Neural crest cell (in vitro differentiated cells): ENCODE results near the gene GPR153. TPM values are rescaled to one million over a fixed set of nuclear protein-coding genes. Genes with fewer than 3 reads are reported as not detected.

ENCODE experiments used
- DNase-seq: peaks from one replicate; pipeline ENCODE4 v3.0.0; 2021; ENCODE audit warnings: low read depth, mixed read lengths, low spot score
- H3K27ac Mint-ChIP-seq: one replicate; pipeline ENCODE4 v1.8.0; 2021; ENCODE audit warnings: mild to moderate bottlenecking, mixed read lengths; ENCODE audit not compliant: unreplicated experiment
- H3K27me3 Mint-ChIP-seq: 2 replicates; pipeline ENCODE4 v1.8.0; 2021; ENCODE audit warnings: low read depth, mild to moderate bottlenecking, mixed read lengths
- H3K36me3 Mint-ChIP-seq: 2 replicates; pipeline ENCODE4 v1.8.0; 2021; ENCODE audit warnings: low read depth, mild to moderate bottlenecking, mixed read lengths
- H3K4me1 Mint-ChIP-seq: 2 replicates; pipeline ENCODE4 v1.8.0; 2021; ENCODE audit warnings: mixed read lengths
- H3K4me3 Mint-ChIP-seq: one replicate; pipeline ENCODE4 v1.8.0; 2021; ENCODE audit warnings: mild to moderate bottlenecking, mixed read lengths
- H3K9me3 Mint-ChIP-seq: 2 replicates; pipeline ENCODE4 v1.8.0; 2021; ENCODE audit warnings: mixed read lengths
- total RNA-seq: library from RNA; stranded (reverse); gene quantifications from 2 replicates; pipeline ENCODE4 v1.2.1, GENCODE V29; 2021
- TF ChIP-seq, protein P1 (sequence below): fragments of 200-600 bp; sonication (generic); conservative IDR thresholded peaks from 2 replicates; pipeline ENCODE4 v1.5.0; 2021; ENCODE audit warnings: antibody characterized with exemption, mild to moderate bottlenecking

Gene GPR153
- total RNA-seq, 1 donor from 2014 or later: 28.1 TPM

DNA sequence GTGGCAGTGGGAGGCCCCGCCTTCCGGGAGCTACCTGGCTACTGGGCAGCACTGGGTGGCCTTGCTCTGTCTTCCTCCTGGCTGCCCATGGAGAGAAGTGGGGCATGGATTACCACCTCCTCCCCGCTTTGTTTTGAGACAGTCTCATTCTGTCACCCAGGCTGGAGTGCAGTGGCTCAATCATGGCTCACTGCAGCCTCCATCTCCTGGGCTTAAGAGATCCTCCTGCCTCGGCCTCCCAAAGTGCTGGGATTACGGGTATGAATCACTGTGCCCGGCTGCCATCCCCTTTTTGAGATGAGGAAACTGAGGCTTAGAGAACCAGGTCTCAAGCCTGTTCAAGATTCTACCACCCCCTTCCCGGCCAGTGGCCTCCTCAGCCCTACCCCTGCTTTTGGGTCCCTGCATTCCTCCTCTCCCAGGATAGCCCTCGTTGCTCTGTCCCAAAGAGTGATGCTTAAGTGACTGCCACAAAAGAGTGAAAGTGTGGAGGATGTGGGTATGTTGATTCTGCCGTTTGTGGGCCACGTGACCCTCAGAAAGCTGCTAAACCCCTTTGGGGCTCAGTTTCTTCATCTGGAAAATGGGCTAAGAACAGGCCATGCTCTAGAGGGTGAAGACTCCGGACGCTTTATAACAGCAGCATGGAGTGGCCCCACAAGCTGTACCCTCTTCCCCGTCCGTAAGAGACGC, 9.1 kb downstream of the GPR153 start:
- no peak overlapping the region for H3K27ac Mint-ChIP-seq
- H3K36me3 Mint-ChIP-seq: no peaks in the 10 kb centered on the region
- peak overlapping the region; percentile 67 for H3K4me3 Mint-ChIP-seq
- DNase-seq: no peak
- peaks cover 11% of the 10 kb centered on the region for H3K4me1 Mint-ChIP-seq
- H3K9me3 Mint-ChIP-seq: no peaks in the 10 kb centered on the region
- TF ChIP-seq, protein P1, sequence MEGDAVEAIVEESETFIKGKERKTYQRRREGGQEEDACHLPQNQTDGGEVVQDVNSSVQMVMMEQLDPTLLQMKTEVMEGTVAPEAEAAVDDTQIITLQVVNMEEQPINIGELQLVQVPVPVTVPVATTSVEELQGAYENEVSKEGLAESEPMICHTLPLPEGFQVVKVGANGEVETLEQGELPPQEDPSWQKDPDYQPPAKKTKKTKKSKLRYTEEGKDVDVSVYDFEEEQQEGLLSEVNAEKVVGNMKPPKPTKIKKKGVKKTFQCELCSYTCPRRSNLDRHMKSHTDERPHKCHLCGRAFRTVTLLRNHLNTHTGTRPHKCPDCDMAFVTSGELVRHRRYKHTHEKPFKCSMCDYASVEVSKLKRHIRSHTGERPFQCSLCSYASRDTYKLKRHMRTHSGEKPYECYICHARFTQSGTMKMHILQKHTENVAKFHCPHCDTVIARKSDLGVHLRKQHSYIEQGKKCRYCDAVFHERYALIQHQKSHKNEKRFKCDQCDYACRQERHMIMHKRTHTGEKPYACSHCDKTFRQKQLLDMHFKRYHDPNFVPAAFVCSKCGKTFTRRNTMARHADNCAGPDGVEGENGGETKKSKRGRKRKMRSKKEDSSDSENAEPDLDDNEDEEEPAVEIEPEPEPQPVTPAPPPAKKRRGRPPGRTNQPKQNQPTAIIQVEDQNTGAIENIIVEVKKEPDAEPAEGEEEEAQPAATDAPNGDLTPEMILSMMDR: no peak
- H3K27me3 Mint-ChIP-seq: peaks cover 45% of the 10 kb centered on the region

DNA sequence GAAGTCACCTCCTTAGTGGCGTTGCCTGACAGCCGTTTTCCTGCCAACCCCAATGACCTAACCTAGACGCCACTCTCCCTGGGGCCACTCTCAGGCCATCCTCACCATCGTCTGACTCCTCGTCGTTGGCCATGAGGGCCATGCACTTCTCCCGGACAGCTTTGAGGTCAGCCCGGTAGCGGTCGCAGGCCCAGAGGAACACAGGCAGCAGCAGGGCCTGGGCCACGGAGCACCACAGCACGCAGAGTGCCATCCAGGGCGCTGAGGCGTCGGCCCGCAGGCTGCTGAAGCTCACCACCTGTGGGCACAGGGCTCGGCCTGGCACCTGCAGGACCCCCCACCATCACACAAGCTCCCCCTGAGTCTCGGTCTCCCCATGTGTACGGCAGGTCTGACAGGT, 9.7 kb downstream of the GPR153 start:
- Mint-ChIP-seq H3K27ac (no peak overlapping the region), H3K4me1 (peaks cover 12% of the 10 kb centered on the region), H3K27me3 (peaks cover 51% of the 10 kb centered on the region), H3K9me3 (no peaks in the 10 kb centered on the region), H3K4me3 (no peak overlapping the region), H3K36me3 (no peaks in the 10 kb centered on the region)
- no peak for DNase-seq
- TF ChIP-seq, protein P1: no peak

DNA sequence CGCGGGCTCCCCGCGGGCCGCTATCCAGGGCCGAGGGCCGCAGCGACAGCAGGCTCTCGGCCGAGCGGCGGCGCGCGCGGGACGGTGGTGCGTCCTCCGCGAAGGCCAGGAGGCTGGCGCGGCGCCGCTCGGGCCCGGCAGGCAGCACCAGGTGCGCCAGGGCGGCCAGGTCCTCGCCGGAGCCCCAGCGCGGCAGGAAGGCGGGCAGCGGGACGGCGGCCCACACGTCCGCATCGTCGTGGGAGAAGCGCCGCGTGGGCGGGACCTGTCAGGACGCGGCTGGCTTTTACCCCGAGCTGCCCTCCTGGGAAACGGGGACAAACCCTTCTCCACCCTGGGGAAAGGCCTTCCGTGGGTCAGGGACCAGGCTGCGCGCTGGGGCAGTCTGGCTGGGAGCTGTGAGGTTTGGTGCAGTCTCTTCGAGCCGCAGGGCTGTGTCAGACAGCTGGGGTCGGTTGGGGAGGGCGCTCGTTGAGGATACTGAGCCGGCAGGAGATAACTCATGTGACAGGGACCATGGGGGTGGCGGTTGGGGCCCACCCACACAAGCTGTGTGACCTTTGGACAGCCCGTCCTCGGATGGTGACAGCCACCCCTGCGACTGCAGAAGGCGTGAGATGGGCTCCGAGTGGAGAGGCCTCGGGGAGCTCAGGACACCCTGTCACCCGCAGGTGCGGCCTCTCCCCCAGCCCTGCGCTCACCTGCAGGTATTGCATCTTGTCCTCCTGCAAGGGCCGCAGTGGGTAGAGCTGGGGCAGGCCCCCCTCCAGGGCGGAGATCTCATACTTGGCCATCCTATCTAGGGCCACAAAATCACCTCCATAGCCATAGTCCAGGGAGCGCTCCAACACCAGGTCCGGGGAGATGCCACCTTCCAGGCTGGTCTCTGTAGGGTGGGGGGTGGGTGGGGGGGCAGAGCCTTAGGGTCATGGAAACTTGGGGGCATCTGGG, 10.9 kb downstream of the GPR153 start:
- Mint-ChIP-seq H3K27ac (no peak overlapping the region), H3K36me3 (no peaks in the 10 kb centered on the region), H3K27me3 (peaks cover 58% of the 10 kb centered on the region), H3K4me1 (peaks cover 15% of the 10 kb centered on the region), H3K9me3 (no peaks in the 10 kb centered on the region), H3K4me3 (peak overlapping the region; percentile 59)
- TF ChIP-seq, protein P1: no peak
- no peak for DNase-seq

DNA sequence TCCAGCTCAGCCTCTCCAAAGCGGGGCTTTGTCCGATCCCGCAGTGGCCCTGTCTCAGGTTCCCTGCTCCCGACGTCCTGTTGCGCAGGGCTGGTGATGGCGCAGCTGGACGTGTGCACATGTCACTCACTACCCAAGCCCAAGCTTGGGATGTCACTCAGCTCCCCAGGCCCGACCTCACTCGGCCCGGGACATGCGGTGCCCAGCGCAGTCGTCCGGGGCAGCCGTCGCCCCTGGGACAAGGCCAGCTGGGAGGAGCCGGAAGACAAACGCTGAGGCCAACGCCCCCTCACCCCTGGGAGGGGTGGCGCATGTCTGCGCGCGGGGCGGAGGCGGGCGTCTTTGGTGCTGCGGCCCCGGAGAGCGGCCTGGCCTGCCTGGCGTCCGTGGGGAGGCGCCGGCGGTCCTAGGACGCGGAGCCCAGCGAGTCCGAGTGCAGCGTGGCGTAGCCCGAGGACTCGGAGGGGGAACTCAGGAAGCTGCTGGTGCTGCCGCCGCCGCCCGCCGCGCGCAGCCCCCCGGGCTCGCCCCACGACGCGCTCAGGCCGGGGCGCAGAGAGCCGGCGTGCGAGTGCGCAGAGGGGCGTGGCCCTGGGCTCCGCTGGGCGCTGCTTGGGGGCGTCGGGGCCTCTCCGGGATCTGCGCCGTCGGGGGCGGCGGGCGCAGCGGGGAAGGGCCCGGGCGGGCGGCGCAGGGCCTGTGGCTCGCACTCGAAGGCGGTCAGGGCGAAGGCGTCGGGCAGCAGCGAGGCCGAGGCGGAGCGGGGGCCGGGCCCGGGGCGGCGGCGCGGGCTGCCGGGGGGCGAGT, 11.8 kb downstream of the GPR153 start:
- no peaks in the 10 kb centered on the region for H3K9me3 Mint-ChIP-seq
- DNase-seq: no peak
- H3K27ac Mint-ChIP-seq: no peak overlapping the region
- H3K4me1 Mint-ChIP-seq: peaks cover 15% of the 10 kb centered on the region
- TF ChIP-seq, protein P1: no peak
- peaks cover 67% of the 10 kb centered on the region for H3K27me3 Mint-ChIP-seq
- H3K4me3 Mint-ChIP-seq: peak overlapping the region; percentile 44
- H3K36me3 Mint-ChIP-seq: no peaks in the 10 kb centered on the region

DNA sequence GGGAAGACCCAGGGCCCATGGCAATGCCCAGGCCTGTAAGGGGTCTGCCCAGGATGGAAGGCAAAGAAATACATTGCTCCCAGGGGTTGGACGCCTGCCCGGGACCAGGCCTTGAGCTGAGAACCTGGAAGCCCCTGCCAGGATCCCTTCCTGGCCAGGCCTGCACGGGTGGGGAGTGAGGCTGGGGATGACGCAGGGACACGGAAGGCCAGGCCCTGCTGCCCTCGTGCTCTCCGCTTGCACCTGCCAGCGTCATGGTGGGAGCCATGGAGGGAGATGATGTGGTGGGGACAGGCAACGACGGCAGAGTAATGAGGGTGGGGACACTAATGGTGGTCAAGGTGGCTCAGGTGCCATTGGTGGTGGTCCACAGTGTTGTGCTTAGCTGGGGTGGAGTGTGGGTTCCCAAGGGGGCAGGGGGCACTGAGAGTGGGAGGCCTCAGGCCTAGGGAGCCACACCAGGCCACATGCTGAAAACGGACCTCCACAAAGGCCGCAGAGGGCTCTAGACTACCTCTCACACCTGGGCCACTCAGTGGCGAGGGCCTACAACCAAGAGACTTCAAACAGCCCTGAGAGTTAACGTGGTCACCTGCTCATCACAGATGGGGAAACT, 12.6 kb downstream of the GPR153 start:
- no peak for DNase-seq
- Mint-ChIP-seq H3K4me1 (peaks cover 15% of the 10 kb centered on the region), H3K9me3 (no peaks in the 10 kb centered on the region), H3K36me3 (no peaks in the 10 kb centered on the region), H3K4me3 (peak overlapping the region; percentile 44), H3K27me3 (peaks cover 75% of the 10 kb centered on the region), H3K27ac (no peak overlapping the region)
- TF ChIP-seq, protein P1: no peak
